Retinal pigment epithelial cell (primary cell): Measurements from ENCODE around the gene JCAD.

Experiments used
- DNase-seq: peaks from one replicate; pipeline ENCODE4 v3.0.0-alpha.2; 2010; ENCODE audit warnings: low read depth
- H3K4me3 ChIP-seq: 2 replicates; pipeline ENCODE4 v1.5.1; 2011; ENCODE audit warnings: mild to moderate bottlenecking, low read length, control low read depth, moderate library complexity
- CTCF ChIP-seq: conservative IDR thresholded peaks from 2 replicates; pipeline ENCODE4 v1.5.1; 2011; ENCODE audit warnings: low read depth, low read length, control low read depth, inconsistent platforms

JCAD gene

DNA sequence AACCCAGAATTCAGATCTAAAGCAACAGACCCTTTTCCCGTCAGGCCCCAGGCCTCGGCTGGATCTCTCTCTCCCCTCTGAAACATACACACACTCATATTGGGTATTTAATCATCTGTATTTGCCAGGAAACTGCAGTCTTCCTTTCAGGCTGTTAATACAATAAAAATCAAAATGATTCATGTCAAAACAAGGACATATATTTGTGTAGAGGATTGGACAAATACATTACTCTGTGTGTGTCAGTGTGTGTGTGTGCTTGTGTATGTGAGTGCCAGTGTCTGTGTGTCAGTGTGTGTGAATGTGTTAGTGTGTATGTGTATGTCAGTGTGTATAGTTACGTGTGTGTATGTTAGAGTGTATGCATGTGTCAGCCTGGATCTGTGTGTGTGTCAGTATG is 90.8 kb downstream of the JCAD start:
- TF ChIP-seq CTCF, result no peak

DNA sequence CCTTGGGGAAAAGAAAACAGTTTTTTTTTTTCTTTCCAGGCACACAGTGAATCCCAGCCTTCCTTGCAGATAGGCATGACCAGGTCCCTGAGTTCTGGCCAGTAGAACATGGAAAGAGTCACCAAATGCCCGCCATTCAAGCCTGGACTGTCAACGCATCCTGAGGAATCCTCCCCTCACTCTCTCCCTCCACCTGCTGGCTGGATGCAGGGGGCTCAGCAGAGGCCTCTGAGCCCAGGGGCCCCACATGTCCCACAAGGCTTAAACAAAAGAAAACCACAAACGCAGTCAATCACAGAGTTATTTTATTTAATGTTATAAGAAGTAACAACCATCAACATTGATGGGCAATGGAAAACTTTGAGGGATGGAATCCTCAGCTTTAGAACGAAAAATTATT is 93.1 kb downstream of the JCAD start:
- peak; percentile 29 for TF ChIP-seq CTCF
- DNase-seq, result no peak
- no peak overlapping the region for H3K4me3 ChIP-seq

More for the DNA sequence above, 90.8 kb downstream of the JCAD start:
- no peak for DNase-seq
- H3K4me3 ChIP-seq, result no peak overlapping the region
